ENCODE data around the gene SH3RF3. TPM values are rescaled to one million over a fixed set of nuclear protein-coding genes. Genes with fewer than 3 reads are reported as not detected.

Gene SH3RF3
- total and polyA plus RNA-seq, 2 of the 13 experiments (the other 11 are each of a cell fraction or from before 2014, with no cell fraction given) = 0.04 TPM; not detected in 1

DNA sequence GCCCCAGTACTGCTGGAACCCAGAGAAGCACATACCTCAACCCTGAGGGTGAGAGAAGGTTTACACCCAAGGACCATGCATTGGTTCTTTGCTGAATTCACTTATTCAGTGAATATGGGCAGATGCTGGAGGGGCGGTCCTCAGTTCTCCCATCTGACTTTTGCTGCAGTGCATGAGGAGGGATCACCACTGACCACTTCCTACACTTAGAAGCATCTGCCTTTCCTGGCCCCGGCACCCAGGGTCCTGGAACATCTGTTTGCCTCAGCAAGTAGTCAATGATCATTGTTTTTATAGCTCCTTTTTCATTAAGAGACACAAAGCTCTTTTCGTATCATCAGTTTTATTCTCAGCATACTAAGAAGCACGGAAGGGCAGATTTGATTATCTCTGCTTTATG is 211.4 kb downstream of the SH3RF3 start:
- no TSS peak for BruUV-seq (replicated peaks)
- H3K79me2 ChIP-seq (ENCODE audit: insufficient read depth, low read length) = no peaks in the 10 kb centered on the region
- ChIA-PET CTCF (ENCODE audit: low intra/inter-chr PET ratio, low total read pairs) (no interaction called here), POLR2A (no interaction called here)
- no peak overlapping the region for H2AFZ ChIP-seq (ENCODE audit: low read length)
- no peak overlapping the region for H3K4me2 ChIP-seq (ENCODE audit: low read depth, low read length)
- DNase-seq (ENCODE audit: low spot score) (no peak), ATAC-seq (no peak), FAIRE-seq (no peak)
- WGBS (ENCODE audit: low lambda C conversion rate) = 48% methylated on average over 4 of the region's 4 CpGs
- H3K4me1 ChIP-seq (ENCODE audit: insufficient read depth, low read length) = no peaks in the 10 kb centered on the region
- H4K20me1 ChIP-seq (ENCODE audit: insufficient read depth, low read length) = no peaks in the 10 kb centered on the region
- no peak overlapping the region for H3K9ac ChIP-seq (ENCODE audit: insufficient read depth, low read depth, low read length)
- intact Hi-C loops (cut with micrococcal nuclease; ENCODE audit: unreplicated experiment) (no loop called here), in situ Hi-C loops (cut with HindIII; ENCODE audit: extremely low pct_ligation_motif_present, low pct_unique_long_range_greater_than_20kb) (no loop called here)
- H3K9me3 ChIP-seq (ENCODE audit: low read length) = no peaks in the 10 kb centered on the region
- peaks cover 0 to 7% of the 10 kb centered on the region in 2 experiments; a peak in 2 of 5 replicates for H3K27me3 ChIP-seq (ENCODE audit: control insufficient read depth in 1 of 2, insufficient read depth in 2 of 2, low read length in 2 of 2)
- H3K36me3 ChIP-seq (replicated peaks in 1 of 2; ENCODE audit: control insufficient read depth in 1 of 2, insufficient read depth in 2 of 2, low read length in 2 of 2) = no peaks in the 10 kb centered on the region
- no peak overlapping the region for H3K27ac ChIP-seq (ENCODE audit: extremely low read length, insufficient read depth, low read length)
- H3K4me3 ChIP-seq (replicated peaks in 1 of 3; ENCODE audit: insufficient read depth in 1 of 3, low read depth in 2 of 3, low read length in 3 of 3) = no peak overlapping the region
- TF ChIP-seq ZNF572 (CRISPR knock-in tag; IDR thresholded peaks at IDR 0.05) (no peak), ESRRA (CRISPR knock-in tag; IDR thresholded peaks at IDR 0.05; ENCODE audit: low read depth) (no peak), ZNF274 (CRISPR knock-in tag; IDR thresholded peaks at IDR 0.05) (no peak), HOXD1 (CRISPR knock-in tag; IDR thresholded peaks at IDR 0.05) (no peak), ZNF333 (CRISPR knock-in tag; IDR thresholded peaks at IDR 0.05; ENCODE audit: borderline replicate concordance) (no peak), SMYD3 (CRISPR knock-in tag; IDR thresholded peaks at IDR 0.05) (no peak), TMF1 (CRISPR knock-in tag; IDR thresholded peaks at IDR 0.05; ENCODE audit: low read depth) (no peak), PAWR (CRISPR knock-in tag; IDR thresholded peaks at IDR 0.05; ENCODE audit: borderline replicate concordance) (no peak), RARA (CRISPR knock-in tag; IDR thresholded peaks at IDR 0.05) (no peak), ZNF225 (CRISPR knock-in tag; IDR thresholded peaks at IDR 0.05) (no peak), NFRKB (IDR thresholded peaks at IDR 0.05) (no peak)
- TF ChIP-seq, protein P1, sequence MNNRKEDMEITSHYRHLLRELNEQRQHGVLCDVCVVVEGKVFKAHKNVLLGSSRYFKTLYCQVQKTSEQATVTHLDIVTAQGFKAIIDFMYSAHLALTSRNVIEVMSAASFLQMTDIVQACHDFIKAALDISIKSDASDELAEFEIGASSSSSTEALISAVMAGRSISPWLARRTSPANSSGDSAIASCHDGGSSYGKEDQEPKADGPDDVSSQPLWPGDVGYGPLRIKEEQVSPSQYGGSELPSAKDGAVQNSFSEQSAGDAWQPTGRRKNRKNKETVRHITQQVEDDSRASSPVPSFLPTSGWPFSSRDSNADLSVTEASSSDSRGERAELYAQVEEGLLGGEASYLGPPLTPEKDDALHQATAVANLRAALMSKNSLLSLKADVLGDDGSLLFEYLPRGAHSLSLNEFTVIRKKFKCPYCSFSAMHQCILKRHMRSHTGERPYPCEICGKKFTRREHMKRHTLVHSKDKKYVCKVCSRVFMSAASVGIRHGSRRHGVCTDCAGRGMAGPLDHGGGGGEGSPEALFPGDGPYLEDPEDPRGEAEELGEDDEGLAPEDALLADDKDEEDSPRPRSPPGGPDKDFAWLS (CRISPR knock-in tag; IDR thresholded peaks at IDR 0.05; ENCODE audit: borderline replicate concordance) = no peak
- TF ChIP-seq, protein P2, sequence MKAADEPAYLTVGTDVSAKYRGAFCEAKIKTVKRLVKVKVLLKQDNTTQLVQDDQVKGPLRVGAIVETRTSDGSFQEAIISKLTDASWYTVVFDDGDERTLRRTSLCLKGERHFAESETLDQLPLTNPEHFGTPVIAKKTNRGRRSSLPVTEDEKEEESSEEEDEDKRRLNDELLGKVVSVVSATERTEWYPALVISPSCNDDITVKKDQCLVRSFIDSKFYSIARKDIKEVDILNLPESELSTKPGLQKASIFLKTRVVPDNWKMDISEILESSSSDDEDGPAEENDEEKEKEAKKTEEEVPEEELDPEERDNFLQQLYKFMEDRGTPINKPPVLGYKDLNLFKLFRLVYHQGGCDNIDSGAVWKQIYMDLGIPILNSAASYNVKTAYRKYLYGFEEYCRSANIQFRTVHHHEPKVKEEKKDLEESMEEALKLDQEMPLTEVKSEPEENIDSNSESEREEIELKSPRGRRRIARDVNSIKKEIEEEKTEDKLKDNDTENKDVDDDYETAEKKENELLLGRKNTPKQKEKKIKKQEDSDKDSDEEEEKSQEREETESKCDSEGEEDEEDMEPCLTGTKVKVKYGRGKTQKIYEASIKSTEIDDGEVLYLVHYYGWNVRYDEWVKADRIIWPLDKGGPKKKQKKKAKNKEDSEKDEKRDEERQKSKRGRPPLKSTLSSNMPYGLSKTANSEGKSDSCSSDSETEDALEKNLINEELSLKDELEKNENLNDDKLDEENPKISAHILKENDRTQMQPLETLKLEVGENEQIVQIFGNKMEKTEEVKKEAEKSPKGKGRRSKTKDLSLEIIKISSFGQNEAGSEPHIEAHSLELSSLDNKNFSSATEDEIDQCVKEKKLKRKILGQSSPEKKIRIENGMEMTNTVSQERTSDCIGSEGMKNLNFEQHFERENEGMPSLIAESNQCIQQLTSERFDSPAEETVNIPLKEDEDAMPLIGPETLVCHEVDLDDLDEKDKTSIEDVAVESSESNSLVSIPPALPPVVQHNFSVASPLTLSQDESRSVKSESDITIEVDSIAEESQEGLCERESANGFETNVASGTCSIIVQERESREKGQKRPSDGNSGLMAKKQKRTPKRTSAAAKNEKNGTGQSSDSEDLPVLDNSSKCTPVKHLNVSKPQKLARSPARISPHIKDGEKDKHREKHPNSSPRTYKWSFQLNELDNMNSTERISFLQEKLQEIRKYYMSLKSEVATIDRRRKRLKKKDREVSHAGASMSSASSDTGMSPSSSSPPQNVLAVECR (CRISPR knock-in tag; IDR thresholded peaks at IDR 0.05; ENCODE audit: borderline replicate concordance) = no peak
- TF ChIP-seq, protein P3, sequence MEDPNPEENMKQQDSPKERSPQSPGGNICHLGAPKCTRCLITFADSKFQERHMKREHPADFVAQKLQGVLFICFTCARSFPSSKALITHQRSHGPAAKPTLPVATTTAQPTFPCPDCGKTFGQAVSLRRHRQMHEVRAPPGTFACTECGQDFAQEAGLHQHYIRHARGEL (CRISPR knock-in tag; IDR thresholded peaks at IDR 0.05) = no peak
